SH-SY5Y (cell line): ENCODE data around the gene CASKIN2.

Source experiments
- GATA2 ChIP-seq: IDR thresholded peaks from 2 replicates; pipeline ENCODE4 v1.6.1; 2011; ENCODE audit warnings: mild to moderate bottlenecking, low read depth, low read length
- GATA3 ChIP-seq: IDR thresholded peaks from 2 replicates; pipeline ENCODE4 v1.6.1; 2011; ENCODE audit warnings: low read depth, mild to moderate bottlenecking, low read length, moderate library complexity

DNA sequence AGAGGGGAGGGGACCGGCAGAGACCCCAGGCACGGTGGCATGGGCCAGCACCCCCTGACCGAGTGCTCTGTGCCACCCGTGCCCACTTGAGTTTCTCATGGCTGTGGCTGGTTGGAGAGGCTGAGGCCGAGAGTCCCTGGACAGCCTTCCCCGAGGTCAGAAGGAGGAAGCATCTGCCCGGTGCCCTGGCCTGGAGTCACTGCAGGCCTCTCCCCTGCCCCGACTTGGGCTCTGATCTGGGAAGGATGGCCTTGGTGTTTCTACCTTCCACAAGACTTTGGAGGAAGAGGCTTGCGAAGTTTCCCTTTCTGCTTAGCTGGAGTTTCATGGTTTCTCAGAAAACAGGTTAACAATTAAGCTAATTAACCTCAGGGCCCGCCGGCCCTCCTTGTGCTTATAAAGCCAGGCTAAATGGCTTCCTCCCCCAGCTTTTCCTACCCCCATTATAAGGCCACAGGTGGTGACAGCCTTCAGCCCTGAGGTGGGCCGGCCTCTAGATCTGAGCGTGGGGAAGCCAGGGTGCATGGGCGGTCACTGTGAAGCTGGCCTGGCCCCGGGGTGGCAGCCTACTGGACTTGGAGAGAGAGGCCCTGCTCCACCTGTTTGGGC lies 27.5 kb upstream of the CASKIN2 start:
- TF ChIP-seq GATA3: no peak
- TF ChIP-seq GATA2: no peak
